Stomach smooth muscle (tissue), 2 donors: ENCODE data around the gene FAM167B.
"Not testable (repeated sequence)": the region's sequence is repeated elsewhere in the genome, so short reads cannot be mapped to it uniquely, and the experiment has no call there.

Experiments
- H3K27ac ChIP-seq: one replicate; pipeline ENCODE4 v1.7.0; 2013; ENCODE audit warnings: mild to moderate bottlenecking, low read length, inconsistent platforms
- H3K27me3 ChIP-seq, 2 donors: one replicate each; pipeline ENCODE4 v1.7.0; 2013; ENCODE audit warnings: low read length in 2 of 2; ENCODE audit not compliant: insufficient read depth in 2 of 2, control insufficient read depth in 1 of 2
- H3K36me3 ChIP-seq, 2 donors: one replicate each; pipeline ENCODE4 v1.7.0; 2013; ENCODE audit warnings: low read length in 2 of 2; ENCODE audit not compliant: control insufficient read depth in 2 of 2, insufficient read depth in 2 of 2
- H3K4me1 ChIP-seq: one replicate; pipeline ENCODE4 v1.7.0; 2013; ENCODE audit warnings: low read length; ENCODE audit not compliant: control insufficient read depth, insufficient read depth
- H3K4me3 ChIP-seq, 2 donors: one replicate each; pipeline ENCODE4 v1.7.0; 2013; ENCODE audit warnings: low read length in 2 of 2
- H3K9ac ChIP-seq, 2 donors: one replicate each; pipeline ENCODE4 v1.7.0; 2013; ENCODE audit warnings: low read length in 2 of 2, mild to moderate bottlenecking in 1 of 2
- H3K9me3 ChIP-seq, 2 donors: one replicate each; pipeline ENCODE4 v1.7.0; 2013; ENCODE audit warnings: low read length in 2 of 2; ENCODE audit not compliant: control insufficient read depth in 2 of 2
- donor health status: healthy.
- donor health status: Pancreatic carcinoma.

Gene FAM167B

DNA sequence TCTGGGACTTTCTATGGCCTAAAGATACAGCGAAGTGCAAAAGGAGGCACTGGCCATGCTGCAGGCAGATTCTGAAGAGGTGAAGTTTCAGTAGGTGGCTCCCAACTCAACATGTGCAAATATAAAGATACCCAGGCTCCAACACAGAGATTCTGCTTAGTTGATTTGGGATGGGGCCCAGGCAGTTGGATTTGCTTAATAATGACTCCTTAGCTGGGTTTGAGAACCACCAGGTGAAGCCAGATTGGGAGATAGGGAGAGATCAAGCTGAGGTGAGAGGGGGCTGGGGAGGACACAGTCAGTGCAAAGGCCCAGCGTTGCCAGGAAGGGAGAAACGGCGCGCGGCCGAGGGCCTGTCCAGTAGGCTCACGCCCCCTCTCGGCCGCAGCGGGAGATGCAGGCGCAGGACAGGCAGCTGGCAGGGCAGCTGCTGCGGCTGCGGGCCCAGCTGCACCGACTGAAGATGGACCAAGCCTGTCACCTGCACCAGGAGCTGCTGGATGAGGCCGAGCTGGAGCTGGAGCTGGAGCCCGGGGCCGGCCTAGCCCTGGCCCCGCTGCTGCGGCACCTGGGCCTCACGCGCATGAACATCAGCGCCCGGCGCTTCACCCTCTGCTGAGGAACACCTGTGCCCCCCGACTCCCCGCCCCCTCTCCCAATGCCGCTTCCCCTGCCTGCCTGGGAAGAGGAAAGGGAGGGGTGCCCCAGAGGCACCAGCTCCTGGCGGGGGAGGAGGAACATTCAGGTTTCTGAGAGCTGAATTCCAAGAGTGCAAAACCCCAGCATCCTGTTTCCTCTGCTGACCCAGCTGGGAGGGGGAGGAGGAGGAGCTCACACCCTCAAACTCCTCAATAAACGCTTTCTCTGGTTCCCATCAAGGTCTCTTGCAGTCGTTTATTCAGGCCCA is 1.2 kb downstream of the FAM167B start:
- Histone ChIP-seq H3K4me1 (peaks cover 19% of the 10 kb centered on the region), H3K9me3 (no peaks in the 10 kb centered on the region), H3K4me3 (peak overlapping the region in 1 of 2 donors; percentile 15), H3K27ac (peak overlapping the region; percentile 24), H3K36me3 (no peaks in the 10 kb centered on the region), H3K9ac (no peak overlapping the region), H3K27me3 (peaks cover 4 to 17% of the 10 kb centered on the region in 2 donors)

DNA sequence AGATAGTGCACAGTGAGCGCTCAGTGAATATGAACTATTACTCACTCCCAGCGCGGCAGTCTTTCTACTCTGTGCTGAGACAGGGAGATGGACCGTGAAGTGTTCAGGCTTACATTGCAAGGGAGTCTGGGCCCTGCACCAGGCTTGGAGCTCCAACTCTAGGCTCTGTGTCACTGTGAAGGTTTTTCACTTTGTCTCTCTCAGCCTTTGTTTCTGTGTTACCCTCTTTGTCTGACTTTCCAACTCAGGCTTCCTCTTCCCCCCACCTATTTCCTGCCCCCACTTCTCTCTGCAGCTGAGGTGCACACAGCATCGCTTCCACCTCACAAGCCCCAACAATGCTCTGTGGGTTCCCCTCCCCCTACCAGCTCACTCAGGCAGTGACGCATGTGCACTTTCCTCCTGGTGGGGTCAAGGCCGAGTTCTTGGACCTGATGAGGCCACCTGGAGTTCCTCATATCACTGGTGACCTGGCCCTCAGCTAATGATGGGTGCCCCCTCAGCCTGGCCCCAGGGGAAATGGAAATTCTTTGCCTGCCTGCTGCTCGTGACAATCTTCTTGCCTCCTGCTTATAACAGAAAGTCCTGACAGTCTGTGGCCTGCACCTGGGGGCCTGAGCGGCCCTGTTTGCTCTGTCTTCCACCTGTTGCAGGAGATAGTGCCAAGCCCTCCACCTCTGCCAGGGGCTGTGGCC is 3.0 kb downstream of the FAM167B start:
- Histone ChIP-seq H3K36me3 (no peaks in the 10 kb centered on the region), H3K9me3 (no peaks in the 10 kb centered on the region), H3K27me3 (peaks cover 4 to 17% of the 10 kb centered on the region in 2 donors), H3K9ac (no peak overlapping the region), H3K4me3 (no peak overlapping the region), H3K27ac (peak overlapping the region; percentile 41), H3K4me1 (peaks cover 19% of the 10 kb centered on the region)

DNA sequence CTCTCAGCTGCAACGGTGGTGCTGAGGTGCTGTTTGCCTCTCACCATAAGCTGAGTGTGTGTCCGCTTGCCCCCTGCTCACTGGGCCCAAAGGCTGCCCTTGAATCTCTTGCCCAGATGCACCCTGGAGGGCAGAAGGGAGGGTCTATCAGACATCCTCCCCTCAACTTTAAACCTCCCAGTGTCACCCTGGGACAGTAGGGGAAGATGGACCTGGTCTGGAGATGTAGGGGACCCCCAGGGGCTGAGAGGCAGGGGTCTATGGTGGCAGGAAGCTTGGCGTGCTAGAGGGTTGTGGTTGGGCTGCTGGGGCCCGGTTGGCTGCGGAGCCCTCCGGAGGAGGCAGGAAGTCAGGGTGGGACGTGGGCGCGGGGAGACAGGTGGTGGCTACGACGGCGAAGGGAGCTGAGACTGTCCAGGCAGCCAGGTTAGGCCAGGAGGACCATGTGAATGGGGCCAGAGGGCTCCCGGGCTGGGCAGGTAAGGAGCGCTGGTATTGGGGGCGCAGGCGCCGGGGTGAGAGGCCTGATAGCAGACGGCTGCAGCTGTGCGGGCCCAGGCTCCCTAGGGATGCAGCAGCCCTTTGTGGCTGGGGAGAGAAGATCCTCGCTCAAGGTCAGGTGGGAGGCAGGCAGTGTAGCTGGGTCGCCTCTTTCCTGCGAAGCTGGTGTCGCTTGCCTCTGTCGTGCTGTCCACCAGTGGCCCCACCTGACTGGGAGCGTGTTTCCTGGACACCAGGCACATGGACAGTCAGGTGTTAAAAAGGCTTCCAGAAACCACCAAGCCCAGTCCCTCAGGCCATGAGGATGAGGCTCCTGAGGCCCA is 4.1 kb downstream of the FAM167B start, which contains the start of gene LCK:
LCK (plus strand) TSS at position 373 of the 824 bp plus-strand sequence. CDS start 23,065 bp downstream, outside the sequence.
- no peaks in the 10 kb centered on the region for H3K36me3 ChIP-seq
- H3K4me1 ChIP-seq: peaks cover 19% of the 10 kb centered on the region
- H3K9ac ChIP-seq: no peak within 1 kb of the TSS
- H3K9me3 ChIP-seq: no peaks in the 10 kb centered on the region
- H3K27ac ChIP-seq: peak within 1 kb of the TSS; percentile 41
- H3K27me3 ChIP-seq: peaks cover 4 to 17% of the 10 kb centered on the region in 2 donors
- H3K4me3 ChIP-seq: peak within 1 kb of the TSS in 1 of 2 donors; percentile 8

DNA sequence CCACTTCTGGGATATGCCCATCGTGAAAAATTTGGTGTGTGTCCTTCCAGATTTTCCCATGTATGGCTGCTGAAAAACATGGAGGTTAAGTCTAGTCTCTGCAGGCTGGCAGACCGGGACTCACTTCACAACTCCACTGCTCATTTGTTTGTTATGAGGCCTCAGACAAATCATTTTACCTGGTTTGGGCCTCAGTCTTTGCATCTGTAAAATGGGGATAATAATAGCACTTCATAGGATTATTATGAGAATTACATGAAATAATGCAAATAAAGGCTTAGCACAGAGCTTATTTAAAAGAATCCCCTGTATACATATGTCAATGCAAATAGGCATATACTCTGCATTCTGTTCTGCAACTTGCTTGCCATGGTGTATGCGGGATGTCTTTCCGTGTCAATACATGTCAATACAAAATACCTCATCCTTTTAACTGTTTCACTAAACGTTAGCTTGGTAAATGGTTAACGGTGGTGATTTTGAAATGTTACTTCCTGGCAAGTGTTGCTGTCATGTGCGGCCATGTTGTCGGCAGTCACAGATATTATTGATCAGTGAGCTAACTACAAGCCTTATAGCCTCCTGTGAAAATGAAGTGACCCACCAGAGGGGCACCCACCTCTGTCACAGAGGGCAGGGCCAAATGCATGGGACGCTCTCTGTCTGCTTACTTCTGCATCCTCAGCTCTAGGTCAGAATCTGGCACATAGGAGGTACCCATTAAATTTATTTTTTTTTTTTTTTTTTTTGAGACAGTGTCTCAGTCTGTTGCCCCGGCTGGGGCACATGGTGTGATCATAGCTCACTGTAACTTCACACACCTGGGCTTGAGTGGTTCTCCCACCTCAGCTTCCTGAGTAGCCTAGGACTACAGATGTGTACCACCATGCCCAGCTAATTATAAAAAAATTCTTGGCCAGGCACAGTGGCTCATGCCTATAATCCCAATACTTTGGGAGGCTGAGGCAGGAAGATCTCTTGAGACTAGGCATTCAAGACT is 8.3 kb downstream of the FAM167B start:
- H3K36me3 ChIP-seq: no peaks in the 10 kb centered on the region
- no peak overlapping the region for H3K27ac ChIP-seq
- H3K27me3 ChIP-seq: peaks cover 3 to 17% of the 10 kb centered on the region in 2 donors
- peaks cover 4% of the 10 kb centered on the region for H3K4me1 ChIP-seq
- H3K4me3 ChIP-seq: no peak overlapping the region
- H3K9me3 ChIP-seq: no peaks in the 10 kb centered on the region
- no peak overlapping the region for H3K9ac ChIP-seq

DNA sequence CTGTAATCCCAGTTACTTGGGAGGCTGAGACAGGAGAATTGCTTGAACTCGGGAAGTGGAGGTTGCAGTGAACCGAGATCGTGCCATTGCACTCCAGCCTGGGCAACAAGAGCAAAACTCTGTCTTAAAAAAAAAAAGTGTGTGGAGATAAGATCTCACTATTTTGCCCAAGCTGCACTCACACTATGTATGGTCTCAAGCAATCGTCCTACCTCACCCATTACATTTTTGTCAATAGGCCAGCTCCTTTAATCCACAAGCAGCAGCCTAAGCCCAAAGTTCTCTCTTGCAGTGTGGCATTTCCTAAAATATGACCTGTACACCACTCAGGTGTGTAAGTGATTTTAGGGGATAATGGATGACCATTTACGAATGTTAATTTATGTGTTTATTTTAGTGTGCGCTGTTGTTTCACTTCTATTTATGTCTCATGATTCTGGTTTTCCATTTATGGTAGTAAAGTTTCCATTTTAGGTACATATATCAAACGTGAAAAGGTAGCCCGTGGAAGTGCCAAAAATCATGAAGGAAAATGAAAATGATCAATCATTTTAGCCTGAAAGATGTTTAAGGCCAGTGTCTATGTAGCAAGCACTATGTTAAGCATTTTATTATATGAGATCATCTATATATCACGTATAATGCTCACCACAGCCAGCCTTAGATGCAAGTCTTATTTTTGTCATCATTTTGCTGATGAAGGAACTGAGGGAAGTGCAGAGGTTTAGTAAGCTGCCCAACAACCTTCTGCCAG is 9.6 kb downstream of the FAM167B start:
- Histone ChIP-seq H3K27ac (no peak overlapping the region), H3K4me3 (no peak overlapping the region), H3K9ac (no peak overlapping the region), H3K9me3 (no peaks in the 10 kb centered on the region), H3K4me1 (peaks cover 4% of the 10 kb centered on the region), H3K27me3 (peaks cover 2 to 9% of the 10 kb centered on the region in 2 donors), H3K36me3 (no peaks in the 10 kb centered on the region)

DNA sequence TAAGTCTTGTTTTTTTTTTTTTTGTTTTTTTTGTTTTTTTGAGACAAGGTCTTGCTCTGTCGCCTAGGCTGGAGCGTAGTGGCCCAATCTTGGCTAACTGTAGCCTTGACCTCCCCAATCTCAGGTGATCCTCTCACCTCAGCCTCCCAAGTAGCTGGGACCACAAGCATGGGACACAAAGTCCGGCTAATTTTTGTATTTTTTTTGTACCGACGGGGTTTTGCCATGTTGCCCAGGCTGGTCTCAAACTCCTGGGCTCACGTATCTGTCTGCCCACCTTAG is 10.1 kb downstream of the FAM167B start:
- Histone ChIP-seq H3K4me1 (peaks cover 3% of the 10 kb centered on the region), H3K36me3 (no peaks in the 10 kb centered on the region), H3K27ac (no peak overlapping the region), H3K9ac (no peak overlapping the region), H3K9me3 (no peaks in the 10 kb centered on the region), H3K4me3 (no peak overlapping the region), H3K27me3 (peaks cover 2 to 4% of the 10 kb centered on the region in 2 donors)

DNA sequence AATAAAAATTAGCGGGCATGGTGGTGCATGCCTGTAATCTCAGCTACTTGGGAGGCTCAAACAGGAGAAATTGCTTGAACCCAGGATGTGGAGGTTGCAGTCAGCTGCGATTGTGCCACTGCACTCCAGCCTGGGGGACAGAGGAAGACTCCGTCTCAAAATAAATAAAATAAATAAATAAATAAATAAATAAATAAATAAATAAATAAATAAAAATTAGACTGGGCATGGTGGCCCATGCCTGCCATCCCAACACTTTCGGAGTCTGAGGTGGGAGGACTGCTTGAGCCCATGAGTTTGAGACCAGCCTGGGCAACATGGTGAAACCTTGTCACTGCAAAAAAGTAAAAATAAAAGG is 16.2 kb downstream of the FAM167B start:
- H3K36me3 ChIP-seq, H3K4me1 ChIP-seq, H3K4me3 ChIP-seq, H3K27me3 ChIP-seq, H3K9me3 ChIP-seq, H3K9ac ChIP-seq, H3K27ac ChIP-seq: not testable (repeated sequence)

DNA sequence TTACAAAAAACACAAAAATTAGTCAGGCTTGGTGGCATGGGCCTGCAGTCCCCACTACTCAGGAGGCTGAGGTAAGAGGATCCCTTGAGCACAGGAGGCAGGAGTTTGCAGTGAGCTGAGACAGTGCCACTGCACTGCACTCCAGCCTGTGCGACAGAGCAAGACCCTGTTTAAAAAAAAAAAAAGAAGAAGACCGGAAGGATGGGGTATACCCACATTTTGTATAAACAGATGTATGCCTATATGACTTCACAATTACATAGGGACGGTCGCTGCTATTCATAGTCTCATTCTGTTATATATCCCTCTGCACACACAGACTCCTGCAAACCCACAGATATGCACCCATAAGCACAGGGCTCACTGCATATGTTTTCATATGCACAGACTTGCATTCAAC is 16.7 kb downstream of the FAM167B start:
- H3K27me3 ChIP-seq: no peaks in the 10 kb centered on the region
- no peaks in the 10 kb centered on the region for H3K36me3 ChIP-seq
- H3K9ac ChIP-seq: no peak overlapping the region
- no peak overlapping the region for H3K4me3 ChIP-seq
- no peaks in the 10 kb centered on the region for H3K9me3 ChIP-seq
- H3K27ac ChIP-seq: no peak overlapping the region
- no peaks in the 10 kb centered on the region for H3K4me1 ChIP-seq

DNA sequence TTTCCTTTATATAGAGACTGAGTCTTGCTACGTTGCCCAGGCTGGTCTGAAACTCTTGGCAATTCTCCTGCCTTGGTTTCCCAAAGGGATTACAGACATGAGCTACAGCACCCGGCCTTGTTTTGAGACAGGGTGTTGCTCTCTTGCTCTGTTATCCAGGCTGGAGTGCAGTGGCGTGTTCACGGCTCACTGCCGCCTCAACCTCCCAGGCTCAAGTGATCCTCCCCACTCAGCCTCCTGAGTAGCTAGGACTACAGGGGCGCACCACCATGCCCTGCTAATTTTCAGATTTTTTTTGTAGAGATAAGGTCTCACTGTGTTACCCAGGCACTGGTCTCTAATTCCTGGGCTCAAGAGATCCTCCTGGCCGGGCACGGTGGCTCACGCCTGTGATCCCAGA is 18.8 kb downstream of the FAM167B start:
- Histone ChIP-seq H3K4me1 (no peaks in the 10 kb centered on the region), H3K4me3 (no peak overlapping the region), H3K36me3 (no peaks in the 10 kb centered on the region), H3K27me3 (no peaks in the 10 kb centered on the region), H3K27ac (no peak overlapping the region), H3K9me3 (no peaks in the 10 kb centered on the region), H3K9ac (no peak overlapping the region)
